Skeletal muscle tissue (tissue), 4 donors: ENCODE measurements around the gene HAVCR2. TPM values are rescaled to one million over a fixed set of nuclear protein-coding genes. Genes with fewer than 3 reads are reported as not detected.

ENCODE experiments used
- H3K27ac ChIP-seq: one replicate; pipeline ENCODE4 v1.7.0; 2013; ENCODE audit warnings: mild to moderate bottlenecking, low read depth, low read length, inconsistent platforms
- H3K27me3 ChIP-seq, 3 donors: one replicate each; pipeline ENCODE4 v1.7.0; 2013; ENCODE audit warnings: low read length in 3 of 3; ENCODE audit not compliant: control insufficient read depth in 3 of 3, insufficient read depth in 3 of 3
- H3K36me3 ChIP-seq, 3 donors: one replicate each; pipeline ENCODE4 v1.7.0; 2013; ENCODE audit warnings: low read length in 3 of 3; ENCODE audit not compliant: control insufficient read depth in 3 of 3, insufficient read depth in 3 of 3
- H3K4me1 ChIP-seq, 3 donors: one replicate each; pipeline ENCODE4 v1.7.0; 2013; ENCODE audit warnings: low read length in 3 of 3, mild to moderate bottlenecking in 3 of 3; ENCODE audit not compliant: control insufficient read depth in 3 of 3, insufficient read depth in 3 of 3
- H3K4me3 ChIP-seq, 3 donors: one replicate each; pipeline ENCODE4 v1.7.0; 2013; ENCODE audit warnings: low read length in 3 of 3
- H3K9ac ChIP-seq, 3 donors: one replicate each; pipeline ENCODE4 v1.7.0; 2013; ENCODE audit warnings: low read length in 3 of 3, mild to moderate bottlenecking in 3 of 3, moderate library complexity in 2 of 3, low read depth in 1 of 3
- H3K9me3 ChIP-seq, 3 donors: one replicate each; pipeline ENCODE4 v1.7.0; 2013; ENCODE audit warnings: low read length in 3 of 3; ENCODE audit not compliant: control insufficient read depth in 3 of 3
- total RNA-seq: library from RNA; depleted of rRNA; stranded (reverse); fragments of >200 nt; gene quantifications from one replicate; pipeline ENCODE4 v1.2.3, GENCODE V29; 2014
- donor health status: Osteomylitis.

The HAVCR2 gene
- 6.3 TPM for total RNA-seq

DNA sequence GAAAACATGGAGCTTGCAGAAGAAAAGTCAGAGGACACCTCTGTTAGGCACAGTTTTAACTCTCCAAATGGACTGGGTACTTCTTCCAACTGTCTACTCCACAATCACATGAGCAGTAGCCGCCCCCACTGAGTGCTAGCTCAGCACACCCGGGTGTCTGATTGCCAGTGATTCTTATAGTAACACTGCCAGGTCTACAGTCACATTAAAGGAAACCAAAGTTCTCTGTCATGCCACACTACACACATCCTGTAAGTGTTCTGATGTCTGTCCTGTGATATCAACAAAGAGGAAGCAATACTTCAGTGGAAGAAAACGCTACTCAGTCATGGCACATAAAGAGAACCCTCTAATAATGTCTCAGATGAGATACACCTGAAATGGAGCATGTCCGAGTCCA, at the start of gene HAVCR2:
HAVCR2 (minus strand) TSS at position 69 of the 400 bp plus-strand sequence; CDS start at position 8, 61 bp downstream.
- no peaks in the 10 kb centered on the region for H3K36me3 ChIP-seq
- no peaks in the 10 kb centered on the region for H3K4me1 ChIP-seq
- H3K9me3 ChIP-seq = no peaks in the 10 kb centered on the region
- H3K9ac ChIP-seq = no peak within 1 kb of the TSS
- H3K4me3 ChIP-seq = peak within 1 kb of the TSS in 1 of 3 donors; percentile 40
- peak within 1 kb of the TSS; percentile 20 for H3K27ac ChIP-seq
- H3K27me3 ChIP-seq = no peaks in the 10 kb centered on the region

DNA sequence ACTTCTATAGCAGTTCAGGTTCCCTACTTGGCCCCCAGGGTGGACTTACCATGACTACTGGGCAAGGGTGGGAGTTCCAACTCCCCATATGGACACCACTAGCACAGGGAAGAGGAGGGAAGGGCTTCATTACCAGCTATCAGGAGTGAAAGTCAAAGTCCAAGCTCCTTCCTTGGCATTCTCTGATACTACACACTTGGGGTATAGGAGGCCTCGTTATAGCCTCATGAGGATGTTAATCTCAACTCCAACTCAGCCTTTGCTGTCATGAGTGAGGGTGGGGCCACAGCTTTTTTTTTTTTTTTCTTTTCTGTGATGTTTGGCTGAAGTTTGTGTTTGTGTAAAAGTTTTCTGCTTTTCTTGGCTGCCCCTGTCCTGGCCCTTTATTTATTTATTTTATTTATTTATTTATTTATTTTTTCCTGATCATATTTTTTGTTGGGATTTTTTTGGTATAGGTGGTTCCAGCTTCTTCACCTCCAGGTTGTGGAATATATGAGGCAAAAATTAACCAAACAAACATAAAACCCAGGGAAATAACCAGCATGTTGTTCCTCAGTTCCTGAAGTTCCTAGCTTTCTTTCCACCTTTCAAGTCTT, 48.5 kb upstream of the HAVCR2 start:
- H3K4me3 ChIP-seq = no peak overlapping the region
- peaks cover 0 to 4% (median 0%) of the 10 kb centered on the region in 3 donors for H3K27me3 ChIP-seq
- H3K9ac ChIP-seq = no peak overlapping the region
- H3K9me3 ChIP-seq = no peaks in the 10 kb centered on the region
- H3K27ac ChIP-seq = no peak overlapping the region
- H3K4me1 ChIP-seq = no peaks in the 10 kb centered on the region
- H3K36me3 ChIP-seq = no peaks in the 10 kb centered on the region

DNA sequence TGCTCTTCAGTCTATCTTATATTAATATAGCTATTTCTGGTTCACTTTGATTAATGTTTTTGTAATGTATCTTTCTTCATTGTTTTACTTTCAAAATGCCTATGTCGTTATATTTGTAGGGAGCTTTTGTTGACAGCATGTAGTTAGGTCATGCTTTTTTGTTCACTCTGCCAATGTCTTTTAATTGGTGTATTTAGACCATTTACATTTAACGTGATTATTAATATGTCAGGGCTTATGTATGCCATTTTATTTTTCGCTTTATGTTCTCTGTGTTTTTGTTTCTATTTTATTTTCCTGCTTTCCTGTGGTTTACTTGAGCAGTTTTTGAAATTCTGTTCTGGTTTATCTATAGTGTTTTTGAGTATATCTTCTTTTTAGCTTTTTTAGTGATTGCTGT, 46.5 kb upstream of the HAVCR2 start:
- Histone ChIP-seq H3K27ac (no peak overlapping the region), H3K4me3 (no peak overlapping the region), H3K36me3 (no peaks in the 10 kb centered on the region), H3K4me1 (no peaks in the 10 kb centered on the region), H3K9me3 (no peaks in the 10 kb centered on the region), H3K27me3 (peaks cover 0 to 4% (median 0%) of the 10 kb centered on the region in 3 donors), H3K9ac (no peak overlapping the region)

DNA sequence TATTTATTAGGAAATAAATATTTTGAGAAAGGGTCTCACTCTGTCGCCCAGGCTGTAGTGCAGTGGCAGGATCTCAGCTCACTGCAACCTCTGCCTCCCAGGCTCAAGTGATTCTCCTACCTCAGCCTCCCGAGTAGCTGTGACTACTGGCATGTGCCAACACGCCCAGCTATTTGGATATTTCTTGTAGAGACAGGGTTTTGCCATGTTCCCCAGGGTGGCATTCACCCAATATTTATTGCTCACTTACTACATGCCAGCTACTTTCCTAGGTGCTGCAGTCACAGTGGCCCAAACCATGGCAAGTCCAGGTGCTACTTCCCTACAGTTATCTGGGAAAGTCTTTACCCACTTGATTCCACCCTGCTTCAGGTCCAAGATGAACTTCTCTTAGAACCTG, 42.2 kb upstream of the HAVCR2 start:
- H3K27ac ChIP-seq = no peak overlapping the region
- no peaks in the 10 kb centered on the region for H3K9me3 ChIP-seq
- H3K9ac ChIP-seq = no peak overlapping the region
- H3K36me3 ChIP-seq = no peaks in the 10 kb centered on the region
- no peak overlapping the region for H3K4me3 ChIP-seq
- no peaks in the 10 kb centered on the region for H3K4me1 ChIP-seq
- H3K27me3 ChIP-seq = no peaks in the 10 kb centered on the region

DNA sequence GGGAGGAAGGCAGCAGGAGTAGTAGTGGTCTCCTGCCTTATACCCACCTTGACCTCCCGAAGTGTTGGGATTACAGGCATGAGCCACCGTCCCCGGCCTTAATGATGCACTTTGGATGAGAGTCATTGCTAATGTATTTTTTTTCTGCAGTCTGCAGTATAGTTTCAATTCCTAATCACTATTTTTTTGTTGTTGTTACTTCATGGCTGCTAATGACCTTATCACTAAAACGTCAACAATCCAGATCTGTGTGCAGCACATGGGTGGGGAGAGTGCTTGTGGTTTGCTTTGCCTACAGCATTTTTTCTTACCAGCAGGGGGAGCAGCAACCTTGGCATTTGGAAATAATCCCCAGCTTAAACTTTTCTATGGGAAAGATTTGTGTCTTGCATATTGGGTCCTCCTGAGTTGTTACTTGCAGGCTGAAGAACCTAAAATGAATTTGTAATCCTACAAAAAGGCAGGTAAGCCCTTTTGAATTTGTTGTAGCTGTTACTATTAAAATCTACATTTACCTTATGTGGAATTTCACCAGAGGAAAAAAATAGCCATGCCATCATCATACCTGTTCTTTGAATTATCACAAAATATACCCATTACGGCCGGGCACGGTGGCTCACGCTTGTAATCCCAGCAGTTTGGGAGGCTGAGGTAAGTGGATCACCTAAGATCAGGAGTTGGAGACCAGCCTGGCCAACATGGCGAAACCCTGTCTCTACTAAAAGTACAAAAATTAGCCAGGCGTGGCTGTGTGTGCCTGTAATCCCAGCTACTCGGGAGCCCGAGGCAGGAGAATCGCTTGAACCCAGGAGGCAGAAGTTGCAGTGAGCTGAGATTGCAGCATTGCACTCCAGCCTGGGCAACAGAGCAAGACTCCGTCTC, 40.1 kb upstream of the HAVCR2 start:
- Histone ChIP-seq H3K36me3 (no peaks in the 10 kb centered on the region), H3K4me1 (no peaks in the 10 kb centered on the region)

DNA sequence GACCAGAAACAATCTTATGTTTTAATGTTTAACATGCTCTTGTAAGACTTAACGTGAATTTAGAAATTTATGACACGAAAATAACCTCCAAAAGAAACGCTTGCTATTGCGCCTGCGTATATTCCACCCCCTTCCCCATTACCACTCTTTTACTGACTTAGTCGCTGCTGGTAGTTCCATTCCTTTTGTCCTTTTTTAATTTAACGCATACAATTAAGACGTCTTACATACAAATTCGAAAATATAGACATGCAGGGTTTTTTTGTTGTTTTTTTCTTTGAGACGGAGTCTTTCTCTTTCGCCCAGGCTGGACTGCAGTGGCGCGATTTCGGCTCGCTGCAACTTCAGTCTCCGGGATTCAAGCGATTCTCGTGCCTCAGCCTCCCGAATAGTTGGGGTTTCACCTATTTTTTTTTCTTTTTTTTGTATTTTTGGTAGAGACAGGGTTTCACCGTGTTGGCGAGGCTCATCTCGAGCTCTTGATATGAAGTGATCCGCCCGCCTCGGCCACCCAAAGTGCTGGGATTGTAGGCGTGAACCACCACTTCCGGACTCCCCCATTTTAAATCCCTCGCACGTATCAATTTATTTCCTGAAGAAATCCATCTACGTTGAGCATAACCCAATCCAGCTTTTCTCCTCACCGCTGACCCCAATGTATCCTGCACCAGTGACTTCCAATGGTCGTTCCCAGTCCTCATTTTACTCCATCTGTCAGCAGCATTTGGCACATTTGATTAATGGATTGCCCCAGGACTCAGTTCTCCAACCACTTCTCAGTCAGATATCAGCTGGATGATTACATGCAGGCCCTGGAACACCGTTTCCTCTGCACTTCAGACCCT, 34.5 kb upstream of the HAVCR2 start:
- peaks cover 5 to 11% (median 8%) of the 10 kb centered on the region in 3 donors for H3K4me1 ChIP-seq
- peak overlapping the region; percentile 93 to 96 (median 95) for H3K4me3 ChIP-seq
- peaks cover 0 to 5% (median 0%) of the 10 kb centered on the region in 3 donors for H3K36me3 ChIP-seq
- no peaks in the 10 kb centered on the region for H3K9me3 ChIP-seq
- H3K27me3 ChIP-seq = no peaks in the 10 kb centered on the region
- H3K9ac ChIP-seq = peak overlapping the region; percentile 89 to 96 (median 92)
- H3K27ac ChIP-seq = peak overlapping the region; percentile 90

More for the DNA sequence above, 40.1 kb upstream of the HAVCR2 start:
- H3K9me3 ChIP-seq = no peaks in the 10 kb centered on the region
- H3K9ac ChIP-seq = no peak overlapping the region
- no peak overlapping the region for H3K4me3 ChIP-seq
- no peaks in the 10 kb centered on the region for H3K27me3 ChIP-seq
- H3K27ac ChIP-seq = no peak overlapping the region

DNA sequence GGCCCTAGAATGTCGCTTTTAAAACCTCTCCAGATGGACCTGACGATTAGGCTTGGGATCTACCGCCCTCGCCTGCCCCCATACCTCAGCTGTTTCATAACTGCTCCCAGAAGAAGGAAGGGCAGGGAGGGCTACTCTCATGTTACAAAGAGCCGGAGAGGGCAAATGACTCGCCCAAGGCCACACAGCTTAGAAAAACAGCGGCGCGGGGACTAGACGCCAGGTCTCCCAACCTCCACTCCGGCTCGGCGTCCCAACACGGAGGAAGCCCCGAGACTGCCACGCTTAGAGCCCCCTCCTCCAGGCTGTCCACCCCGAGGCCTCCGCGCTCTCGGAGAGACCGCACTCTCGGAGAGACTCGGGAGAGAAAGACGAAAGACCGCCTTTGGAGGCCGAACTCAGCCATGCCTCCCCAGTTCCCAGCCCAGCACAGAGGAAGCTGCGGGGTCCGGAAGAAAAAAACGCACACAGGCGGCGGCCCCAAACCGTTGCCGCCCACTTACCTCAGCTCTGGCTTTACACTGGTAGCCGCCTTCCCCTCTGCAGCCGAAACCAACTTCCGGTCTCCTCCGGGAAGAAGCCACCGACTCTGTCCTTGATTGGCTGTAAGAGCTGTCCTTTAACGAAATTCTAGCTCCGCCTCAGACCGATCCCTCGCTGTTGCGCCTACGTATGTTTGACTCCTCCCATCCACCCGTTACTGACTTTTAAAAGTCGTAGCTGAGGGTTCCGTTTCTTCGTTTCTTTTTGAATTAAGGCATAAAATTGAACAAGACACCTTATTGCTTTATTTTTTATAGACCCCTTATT, 33.7 kb upstream of the HAVCR2 start, which contains the start of gene MED7:
MED7 (minus strand) TSS at position 549 of the 810 bp plus-strand sequence. CDS start 3,434 bp downstream, outside the sequence.
- peak within 1 kb of the TSS; percentile 92 to 97 (median 96) for H3K9ac ChIP-seq
- H3K36me3 ChIP-seq = peaks cover under 1 to 11% (median 2%) of the 10 kb centered on the region in 3 donors
- H3K27ac ChIP-seq = peak within 1 kb of the TSS; percentile 90
- peak within 1 kb of the TSS; percentile 93 to 96 (median 95) for H3K4me3 ChIP-seq
- H3K27me3 ChIP-seq = no peaks in the 10 kb centered on the region
- no peaks in the 10 kb centered on the region for H3K9me3 ChIP-seq
- peaks cover 5 to 11% (median 8%) of the 10 kb centered on the region in 3 donors for H3K4me1 ChIP-seq

DNA sequence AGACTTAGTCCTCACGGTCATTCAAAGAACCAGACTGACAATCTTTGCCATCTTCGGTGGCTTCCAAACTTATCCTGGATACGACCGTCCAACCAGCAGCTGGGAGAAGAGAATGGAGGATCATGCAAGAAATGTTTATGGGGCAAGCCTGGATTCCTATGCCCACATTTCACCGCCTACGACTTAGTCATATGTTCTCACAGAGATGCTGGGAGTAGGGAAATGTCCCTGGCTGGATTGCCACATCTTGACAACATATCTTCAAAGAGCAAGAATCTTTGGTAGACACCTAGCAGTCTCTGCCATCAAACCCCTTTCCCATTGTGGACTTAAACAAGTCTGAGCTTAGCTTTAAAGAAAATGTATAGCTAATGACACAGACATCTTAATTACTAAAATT, 28.8 kb upstream of the HAVCR2 start:
- Histone ChIP-seq H3K4me1 (peaks cover 5 to 6% (median 5%) of the 10 kb centered on the region in 3 donors), H3K27ac (no peak overlapping the region), H3K4me3 (no peak overlapping the region), H3K27me3 (no peaks in the 10 kb centered on the region), H3K36me3 (peaks cover 2 to 15% (median 4%) of the 10 kb centered on the region in 3 donors), H3K9me3 (no peaks in the 10 kb centered on the region), H3K9ac (no peak overlapping the region)

DNA sequence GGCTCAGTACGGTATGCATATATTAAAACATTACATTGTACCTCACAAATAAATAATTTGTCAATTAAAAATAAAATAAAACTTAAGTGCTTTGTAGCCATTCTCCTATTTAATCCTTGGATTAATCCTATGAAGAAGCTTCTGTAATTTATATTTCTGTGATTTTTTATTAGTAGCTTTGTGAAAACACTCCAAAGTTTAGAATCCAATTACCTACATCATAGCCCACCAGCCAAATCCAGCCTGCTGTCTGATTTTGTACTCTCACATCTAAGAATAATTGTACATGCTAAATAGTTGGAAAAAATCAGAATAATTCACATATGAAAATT, 23.4 kb upstream of the HAVCR2 start:
- Histone ChIP-seq H3K27ac (no peak overlapping the region), H3K27me3 (no peaks in the 10 kb centered on the region), H3K4me1 (no peaks in the 10 kb centered on the region)

More for the DNA sequence above, 23.4 kb upstream of the HAVCR2 start:
- no peak overlapping the region for H3K9ac ChIP-seq
- peaks cover 0 to 2% (median 0%) of the 10 kb centered on the region in 3 donors for H3K36me3 ChIP-seq
- no peak overlapping the region for H3K4me3 ChIP-seq
- H3K9me3 ChIP-seq = no peaks in the 10 kb centered on the region
